HCT116 (cell line): ENCODE data around the gene NHLRC4. TPM values are rescaled to one million over a fixed set of nuclear protein-coding genes. Genes with fewer than 3 reads are reported as not detected.

Experiments used
- ATAC-seq: fragments of 200-7000 bp; cut with Tn5 transposase; 2 replicates; pipeline ENCODE4 v1.9.1; 2020; ENCODE audit warnings: mild to moderate bottlenecking, moderate library complexity
- BruUV-seq: library from RNA; stranded (reverse); fragments of 400-500 nt; replicated peaks from 2 replicates; lab custom pipeline; 2021; lab: Mats Ljungman, UMichigan
- CTCF ChIA-PET: fragments of 300-600 bp; sonication (Branson Sonifier 250); formaldehyde crosslinking; loops from one replicate; lab custom pipeline; 2021; ENCODE audit warnings: antibody characterized with exemption; lab: Charles Lee
- POLR2A ChIA-PET: fragments of 300-600, 350-600 bp; sonication (Branson Sonifier 250); formaldehyde crosslinking; loops from one replicate; lab custom pipeline; 2021; ENCODE audit warnings: antibody characterized with exemption; lab: Charles Lee
- RAD21 ChIA-PET, 2 experiments: fragments of 300-600 bp; sonication (Branson Sonifier 250); formaldehyde crosslinking; loops; one replicate each; lab custom pipeline; 2023; ENCODE audit warnings: low total read pairs in 2 of 2; ENCODE audit not compliant: uncharacterized antibody in 2 of 2, unreplicated experiment in 2 of 2, low non-redundant PET in 1 of 2; lab: Charles Lee
- DNase-seq: peaks from one replicate; pipeline ENCODE4 v3.0.0-alpha.2; 2010; ENCODE audit warnings: low read depth, low spot score
- H2AFZ ChIP-seq: fragments of 200-600 bp; shearing (Covaris generic), sonication (generic); 2 replicates; pipeline ENCODE4 v1.6.1; 2017; ENCODE audit warnings: low read depth, mixed run types, mixed read lengths, antibody characterized with exemption, low read length; ENCODE audit not compliant: poor library complexity, severe bottlenecking
- H3K27ac ChIP-seq: 2 replicates; pipeline ENCODE4 v1.5.1; 2012; ENCODE audit warnings: low read depth, low read length
- H3K27me3 ChIP-seq: fragments of 200-600 bp; sonication (generic); 2 replicates; pipeline ENCODE4 v1.6.1; 2016; ENCODE audit warnings: mixed run types, low read length, mixed read lengths; ENCODE audit not compliant: insufficient read depth
- H3K36me3 ChIP-seq, 2 experiments: fragments of 200-500 bp in 1 of 2; fragments of 200-600 bp in 1 of 2; sonication (Bioruptor generic) in 1 of 2; sonication (generic) in 1 of 2; 2 replicates each; pipeline versions ENCODE4 v1.5.1 to v1.6.1; 2014 to 2016; ENCODE audit warnings: low read length in 2 of 2, inconsistent platforms in 1 of 2, mixed read lengths in 1 of 2, mixed run types in 1 of 2; ENCODE audit not compliant: insufficient read depth in 2 of 2, control insufficient read depth in 1 of 2
- H3K4me1 ChIP-seq, 2 experiments: fragments of 200-600 bp in 1 of 2; sonication (generic) in 1 of 2; 2 replicates each; pipeline versions ENCODE4 v1.5.1 to v1.6.1; 2012 to 2017; ENCODE audit warnings: low read length in 2 of 2, inconsistent platforms in 1 of 2, mild to moderate bottlenecking in 1 of 2, mixed read lengths in 1 of 2, mixed run types in 1 of 2, moderate library complexity in 1 of 2; ENCODE audit not compliant: insufficient read depth in 2 of 2, control insufficient read depth in 1 of 2
- H3K4me2 ChIP-seq: fragments of 200-600 bp; sonication (generic); 2 replicates; pipeline ENCODE4 v1.6.1; 2017; ENCODE audit warnings: mixed run types, low read length, mixed read lengths
- H3K4me3 ChIP-seq, 2 experiments: fragments of 200-600 bp in 1 of 2; sonication (generic) in 1 of 2; replicated peaks in 1 of 2; 2 replicates each; pipeline ENCODE4 v1.5.1; 2011 to 2016; ENCODE audit warnings: low read length in 2 of 2, control low read depth in 1 of 2, low read depth in 1 of 2, mild to moderate bottlenecking in 1 of 2, mixed read lengths in 1 of 2, mixed run types in 1 of 2
- H3K79me2 ChIP-seq: fragments of 200-600 bp; sonication (generic); 2 replicates; pipeline ENCODE4 v1.6.1; 2017; ENCODE audit warnings: mild to moderate bottlenecking, mixed run types, low read length, moderate library complexity, mixed read lengths; ENCODE audit not compliant: insufficient read depth
- H3K9ac ChIP-seq: fragments of 200-600 bp; sonication (generic); 2 replicates; pipeline ENCODE4 v1.6.1; 2016; ENCODE audit warnings: low read length, mixed read lengths
- H3K9me2 ChIP-seq: fragments of 200-600 bp; sonication (generic), shearing (Covaris generic); 2 replicates; pipeline ENCODE4 v1.6.1; 2017; ENCODE audit warnings: mixed run types, mild to moderate bottlenecking, moderate library complexity; ENCODE audit not compliant: insufficient read depth
- H3K9me3 ChIP-seq, 2 experiments: fragments of 200-500 bp in 1 of 2; fragments of 200-600 bp in 1 of 2; sonication (Bioruptor generic) in 1 of 2; sonication (generic) in 1 of 2; 2 replicates each; pipeline ENCODE4 v1.6.1; 2014 to 2017; ENCODE audit warnings: low read length in 2 of 2, mixed read lengths in 2 of 2, inconsistent platforms in 1 of 2, low read depth in 1 of 2, mild to moderate bottlenecking in 1 of 2, mixed run types in 1 of 2, moderate library complexity in 1 of 2; ENCODE audit not compliant: control insufficient read depth in 1 of 2, insufficient read depth in 1 of 2
- H4K20me1 ChIP-seq: fragments of 200-600 bp; sonication (generic), shearing (Covaris generic); 2 replicates; pipeline ENCODE4 v1.6.1; 2017; ENCODE audit warnings: mixed run types, mild to moderate bottlenecking, moderate library complexity; ENCODE audit not compliant: insufficient read depth
- CBX3 ChIP-seq: IDR thresholded peaks from 2 replicates; pipeline ENCODE4 v1.6.1; 2012; ENCODE audit warnings: low read depth
- CEBPB ChIP-seq: IDR thresholded peaks from 2 replicates; pipeline ENCODE4 v1.6.1; 2012; ENCODE audit warnings: low read depth
- EGR1 ChIP-seq: IDR thresholded peaks from 2 replicates; pipeline ENCODE4 v1.6.1; 2012; ENCODE audit warnings: low read depth
- ELF1 ChIP-seq: IDR thresholded peaks from 2 replicates; pipeline ENCODE4 v1.6.1; 2012; ENCODE audit warnings: low read depth, borderline replicate concordance
- EZH2 ChIP-seq: fragments of 200-600 bp; sonication (generic); IDR thresholded peaks from 2 replicates; pipeline ENCODE4 v1.6.1; 2017; ENCODE audit warnings: antibody characterized with exemption, mixed run types
- EZH2phosphoT487 ChIP-seq: fragments of 200-600 bp; IDR thresholded peaks from 2 replicates; pipeline ENCODE4 v1.6.1; 2018; ENCODE audit warnings: antibody characterized with exemption, borderline replicate concordance
- JUND ChIP-seq: IDR thresholded peaks from 2 replicates; pipeline ENCODE4 v1.6.1; 2012
- POLR2A ChIP-seq: IDR thresholded peaks from 2 replicates; pipeline ENCODE4 v1.7.0; 2011; ENCODE audit warnings: borderline replicate concordance; ENCODE audit not compliant: insufficient read depth, insufficient read length; ENCODE audit errors: extremely low read depth
- POLR2AphosphoS5 ChIP-seq: IDR thresholded peaks from 2 replicates; pipeline ENCODE4 v1.6.1; 2011; ENCODE audit warnings: mild to moderate bottlenecking, low read depth, low read length, moderate library complexity
- RAD21 ChIP-seq: IDR thresholded peaks from 2 replicates; pipeline ENCODE4 v1.6.1; 2012; ENCODE audit warnings: low read depth, mild to moderate bottlenecking
- SIN3A ChIP-seq: IDR thresholded peaks from 2 replicates; pipeline ENCODE4 v1.6.1; 2012; ENCODE audit warnings: low read depth
- SP1 ChIP-seq: IDR thresholded peaks from 2 replicates; pipeline ENCODE4 v1.6.1; 2012; ENCODE audit warnings: low read depth
- SRF ChIP-seq: IDR thresholded peaks from 2 replicates; pipeline ENCODE4 v1.6.1; 2012; ENCODE audit warnings: low read depth
- TCF7L2 ChIP-seq: IDR thresholded peaks from 2 replicates; pipeline ENCODE4 v1.7.0; 2011; ENCODE audit warnings: borderline replicate concordance, inconsistent platforms; ENCODE audit not compliant: insufficient read depth, insufficient read length; ENCODE audit errors: extremely low read depth
- YY1 ChIP-seq: IDR thresholded peaks from 2 replicates; pipeline ENCODE4 v1.6.1; 2011; ENCODE audit warnings: low read length, low read depth, moderate library complexity, mild to moderate bottlenecking; ENCODE audit not compliant: insufficient replicate concordance; ENCODE audit errors: extremely low read depth
- ZFX ChIP-seq: fragments of 450-650 bp; IDR thresholded peaks from 2 replicates; pipeline ENCODE4 v1.6.1; 2017
- ZNF274 ChIP-seq: fragments of 200-500 bp; sonication (Bioruptor generic); IDR thresholded peaks from 2 replicates; pipeline ENCODE4 v1.6.1; 2014; ENCODE audit warnings: mild to moderate bottlenecking, low read depth, low read length, inconsistent platforms
- intact Hi-C: fragments of 100-400 bp; cut with micrococcal nuclease; formaldehyde crosslinking; loops from 2 replicates; pipeline ENCODE4 v1.10.0; 2022
- total RNA-seq: library from RNA; stranded (reverse); gene quantifications from one replicate; pipeline ENCODE4 v1.2.1, GENCODE V29; 2021; ENCODE audit not compliant: unreplicated experiment
- TF ChIP-seq, protein P1 (sequence below): IDR thresholded peaks from 2 replicates; pipeline ENCODE4 v1.6.1; 2012
- TF ChIP-seq, protein P2 (sequence below): IDR thresholded peaks from 2 replicates; pipeline ENCODE4 v1.6.1; 2011; ENCODE audit warnings: mild to moderate bottlenecking, low read length, moderate library complexity; ENCODE audit not compliant: insufficient replicate concordance; ENCODE audit errors: extremely low read depth

Gene NHLRC4
- total RNA-seq, 1 experiment from 2014 or later: 0.22 TPM

DNA sequence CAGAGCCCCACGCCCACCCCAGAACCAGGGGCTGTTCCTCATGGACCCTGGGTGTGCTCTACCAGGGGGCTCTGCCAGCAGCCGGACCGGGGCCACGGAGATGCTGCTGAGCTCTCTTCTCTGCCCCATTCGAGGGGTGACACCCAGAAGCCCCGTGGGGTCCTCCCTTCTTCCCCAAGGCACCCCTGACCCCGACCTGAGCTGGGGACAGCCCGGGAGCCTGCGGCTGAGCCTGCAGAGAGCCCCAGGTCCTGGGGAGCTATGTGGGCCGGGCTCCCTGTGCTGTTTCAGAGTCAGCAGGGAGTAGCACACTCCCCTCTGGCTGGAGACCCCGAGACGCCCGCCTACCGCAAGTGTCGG is 7.8 kb upstream of the NHLRC4 start:
- TF ChIP-seq EGR1 (no peak), SP1 (no peak), SRF (no peak), JUND (no peak)
- TF ChIP-seq, all 23 proteins: peak for 0
- Histone ChIP-seq H3K9me3 (no peaks in the 10 kb centered on the region), H3K4me3 (no peak overlapping the region), H3K79me2 (no peaks in the 10 kb centered on the region), H4K20me1 (no peaks in the 10 kb centered on the region), H3K27ac (no peak overlapping the region), H3K9ac (no peak overlapping the region), H3K27me3 (no peaks in the 10 kb centered on the region), H3K4me1 (no peaks in the 10 kb centered on the region), H3K4me2 (no peak overlapping the region), H2AFZ (no peak overlapping the region), H3K36me3 (no peaks in the 10 kb centered on the region), H3K9me2 (no peaks in the 10 kb centered on the region)
- ChIA-PET POLR2A (no interaction called here), RAD21 (no interaction called here), CTCF (no interaction called here)
- intact Hi-C loops: no loop called here
- DNase-seq (no peak), ATAC-seq (no peak)
- no TSS peak for BruUV-seq

DNA sequence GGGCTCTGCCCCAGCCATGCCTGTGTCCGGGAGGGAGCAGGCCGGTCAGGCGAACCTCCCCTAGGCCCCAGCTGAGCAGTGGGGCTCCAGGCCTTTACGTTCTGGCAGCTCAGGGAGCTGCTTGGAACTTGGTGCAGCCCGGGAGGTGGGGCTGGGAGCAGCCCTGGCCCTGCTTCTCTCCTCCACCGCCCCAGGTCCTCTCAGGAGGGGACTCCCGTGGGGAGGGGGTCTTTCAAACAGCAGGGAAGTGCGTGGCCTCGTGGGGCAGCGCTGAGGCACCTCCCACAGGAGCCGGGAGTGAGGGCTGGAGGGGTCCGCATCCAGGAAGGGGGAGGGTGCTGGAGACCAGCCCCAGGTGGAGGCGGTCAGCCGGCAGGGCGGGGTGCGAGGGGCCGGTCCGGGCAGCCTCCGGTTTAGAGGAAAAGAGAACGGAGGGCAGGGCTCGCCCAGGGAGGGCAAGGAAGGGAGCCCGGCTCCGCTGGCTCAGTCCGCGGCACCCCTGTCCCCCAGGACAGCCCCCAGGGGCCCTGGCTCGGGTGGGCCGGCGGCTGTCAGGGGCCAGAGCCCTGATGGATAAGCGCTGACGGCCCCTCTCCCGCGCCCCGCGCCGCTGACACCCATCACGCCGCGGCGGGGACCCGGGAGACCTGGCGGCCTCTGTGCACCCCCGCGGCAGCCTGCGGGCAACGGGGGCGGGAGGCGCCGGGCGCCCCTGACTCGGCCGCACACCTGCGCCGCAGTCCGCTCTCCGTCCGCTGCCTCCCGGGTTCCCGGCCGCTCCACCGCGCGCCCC is 7.2 kb upstream of the NHLRC4 start:
- no peaks in the 10 kb centered on the region for H3K27me3 ChIP-seq
- H3K27ac ChIP-seq: no peak overlapping the region
- H3K9me3 ChIP-seq: no peaks in the 10 kb centered on the region
- BruUV-seq: no TSS peak
- intact Hi-C loops: no loop called here
- no peak overlapping the region for H2AFZ ChIP-seq
- no peak for ATAC-seq
- no peaks in the 10 kb centered on the region for H3K36me3 ChIP-seq
- H3K9me2 ChIP-seq: no peaks in the 10 kb centered on the region
- H3K4me3 ChIP-seq: no peak overlapping the region
- no peaks in the 10 kb centered on the region for H3K4me1 ChIP-seq
- DNase-seq: no peak
- ChIA-PET RAD21 (no interaction called here), CTCF (no interaction called here), POLR2A (no interaction called here)
- no peaks in the 10 kb centered on the region for H3K79me2 ChIP-seq
- no peaks in the 10 kb centered on the region for H4K20me1 ChIP-seq
- no peak overlapping the region for H3K9ac ChIP-seq
- H3K4me2 ChIP-seq: no peak overlapping the region
- TF ChIP-seq EZH2: no peak
- no peak for TF ChIP-seq EZH2phosphoT487
- TF ChIP-seq YY1: no peak
- no peak for TF ChIP-seq SP1
- TF ChIP-seq SIN3A: no peak
- no peak for TF ChIP-seq POLR2AphosphoS5
- TF ChIP-seq CEBPB: no peak
- no peak for TF ChIP-seq ELF1
- no peak for TF ChIP-seq CBX3
- TF ChIP-seq, protein P1, sequence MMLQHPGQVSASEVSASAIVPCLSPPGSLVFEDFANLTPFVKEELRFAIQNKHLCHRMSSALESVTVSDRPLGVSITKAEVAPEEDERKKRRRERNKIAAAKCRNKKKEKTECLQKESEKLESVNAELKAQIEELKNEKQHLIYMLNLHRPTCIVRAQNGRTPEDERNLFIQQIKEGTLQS: no peak
- TF ChIP-seq ZFX: no peak
- TF ChIP-seq, protein P2, sequence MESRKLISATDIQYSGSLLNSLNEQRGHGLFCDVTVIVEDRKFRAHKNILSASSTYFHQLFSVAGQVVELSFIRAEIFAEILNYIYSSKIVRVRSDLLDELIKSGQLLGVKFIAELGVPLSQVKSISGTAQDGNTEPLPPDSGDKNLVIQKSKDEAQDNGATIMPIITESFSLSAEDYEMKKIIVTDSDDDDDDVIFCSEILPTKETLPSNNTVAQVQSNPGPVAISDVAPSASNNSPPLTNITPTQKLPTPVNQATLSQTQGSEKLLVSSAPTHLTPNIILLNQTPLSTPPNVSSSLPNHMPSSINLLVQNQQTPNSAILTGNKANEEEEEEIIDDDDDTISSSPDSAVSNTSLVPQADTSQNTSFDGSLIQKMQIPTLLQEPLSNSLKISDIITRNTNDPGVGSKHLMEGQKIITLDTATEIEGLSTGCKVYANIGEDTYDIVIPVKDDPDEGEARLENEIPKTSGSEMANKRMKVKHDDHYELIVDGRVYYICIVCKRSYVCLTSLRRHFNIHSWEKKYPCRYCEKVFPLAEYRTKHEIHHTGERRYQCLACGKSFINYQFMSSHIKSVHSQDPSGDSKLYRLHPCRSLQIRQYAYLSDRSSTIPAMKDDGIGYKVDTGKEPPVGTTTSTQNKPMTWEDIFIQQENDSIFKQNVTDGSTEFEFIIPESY: no peak
- TF ChIP-seq SRF: no peak
- no peak for TF ChIP-seq POLR2A
- TF ChIP-seq TCF7L2: no peak
- TF ChIP-seq RAD21: no peak
- TF ChIP-seq ZNF274: no peak
